ENCODE measurements around the gene SCAI.

DNA sequence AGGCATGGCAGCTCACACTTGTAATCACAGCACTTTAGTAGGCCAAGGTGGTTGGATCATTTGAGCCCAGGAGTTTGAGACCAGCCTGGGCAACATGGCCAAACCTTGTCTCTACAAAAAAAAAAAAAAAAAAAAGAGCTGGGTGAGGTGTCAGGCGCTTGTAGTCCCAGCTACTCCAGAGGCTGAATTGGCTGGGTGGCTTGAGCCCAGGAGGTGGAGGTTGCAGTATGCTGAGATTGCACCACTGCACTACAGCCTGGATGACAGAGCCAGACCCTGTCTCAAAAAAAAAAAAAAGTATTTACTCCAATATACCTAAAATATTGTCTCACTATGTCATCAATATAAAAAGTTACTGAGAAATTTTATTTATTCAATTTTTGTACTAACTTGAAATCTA lies 2.8 kb downstream of the SCAI start:
- TF ChIP-seq, protein P1, sequence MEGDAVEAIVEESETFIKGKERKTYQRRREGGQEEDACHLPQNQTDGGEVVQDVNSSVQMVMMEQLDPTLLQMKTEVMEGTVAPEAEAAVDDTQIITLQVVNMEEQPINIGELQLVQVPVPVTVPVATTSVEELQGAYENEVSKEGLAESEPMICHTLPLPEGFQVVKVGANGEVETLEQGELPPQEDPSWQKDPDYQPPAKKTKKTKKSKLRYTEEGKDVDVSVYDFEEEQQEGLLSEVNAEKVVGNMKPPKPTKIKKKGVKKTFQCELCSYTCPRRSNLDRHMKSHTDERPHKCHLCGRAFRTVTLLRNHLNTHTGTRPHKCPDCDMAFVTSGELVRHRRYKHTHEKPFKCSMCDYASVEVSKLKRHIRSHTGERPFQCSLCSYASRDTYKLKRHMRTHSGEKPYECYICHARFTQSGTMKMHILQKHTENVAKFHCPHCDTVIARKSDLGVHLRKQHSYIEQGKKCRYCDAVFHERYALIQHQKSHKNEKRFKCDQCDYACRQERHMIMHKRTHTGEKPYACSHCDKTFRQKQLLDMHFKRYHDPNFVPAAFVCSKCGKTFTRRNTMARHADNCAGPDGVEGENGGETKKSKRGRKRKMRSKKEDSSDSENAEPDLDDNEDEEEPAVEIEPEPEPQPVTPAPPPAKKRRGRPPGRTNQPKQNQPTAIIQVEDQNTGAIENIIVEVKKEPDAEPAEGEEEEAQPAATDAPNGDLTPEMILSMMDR (conservative IDR thresholded peaks at IDR 0.05; ENCODE audit: low read length) = no peak
- no peak for TF ChIP-seq EZH2phosphoT487 (IDR thresholded peaks at IDR 0.05; ENCODE audit: borderline replicate concordance)

Measured in Loucy (cell line).